ENCODE results near the gene GNAQ. TPM values are rescaled to one million over a fixed set of nuclear protein-coding genes. Genes with fewer than 3 reads are reported as not detected.

Gene GNAQ
- total RNA-seq, 1 experiment from 2014 or later, result 0.51 TPM

- Histone ChIP-seq H3K9ac (ENCODE audit: low read length) (no peak overlapping the region), H3K4me2 (ENCODE audit: low read length) (no peak overlapping the region), H3F3A (ENCODE audit: low read length, unreplicated experiment) (no peaks in the 10 kb centered on the region), H2AFZ (ENCODE audit: low read length) (no peak overlapping the region), H3K79me2 (ENCODE audit: low read length) (no peaks in the 10 kb centered on the region), H3K36me3 (ENCODE audit: low read depth, low read length) (no peaks in the 10 kb centered on the region), H3K27me3 (ENCODE audit: low read length) (no peaks in the 10 kb centered on the region), H4K20me1 (ENCODE audit: low read length) (no peaks in the 10 kb centered on the region), H3K4me3 (ENCODE audit: low read length) (no peak overlapping the region), H3K9me3 (ENCODE audit: low read length) (no peaks in the 10 kb centered on the region), H3K27ac (ENCODE audit: low read length) (no peak overlapping the region), H3K9me2 (replicated peaks; ENCODE audit: low read length) (no peaks in the 10 kb centered on the region), H3K4me1 (ENCODE audit: insufficient read depth, low read length) (no peaks in the 10 kb centered on the region)
- TF ChIP-seq CTCF (conservative IDR thresholded peaks at IDR 0.05; ENCODE audit: low read depth, low read length) (no peak), EZH2 (IDR thresholded peaks at IDR 0.05; ENCODE audit: low read length, unreplicated experiment) (no peak), EZH2phosphoT487 (IDR thresholded peaks at IDR 0.05; ENCODE audit: borderline replicate concordance, low read length) (no peak)
- ATAC-seq (no peak), DNase-seq (no peak)
- intact Hi-C loops (cut with micrococcal nuclease), result no loop called here
- CTCF ChIA-PET, result no interaction called here
- no TSS peak for BruUV-seq (replicated peaks)
- POLR2A ChIA-PET (ENCODE audit: unreplicated experiment), result no interaction called here
Observed at GRCh38 chr9:77877976-77878375, 153.6 kb downstream of the GNAQ start.

GRCh38 chr9:77876590-77876989 lies 155.0 kb downstream of the GNAQ start:
- ATAC-seq (no peak), DNase-seq (no peak)
- intact Hi-C loops (cut with micrococcal nuclease), result no loop called here
- Histone ChIP-seq H3K9ac (ENCODE audit: low read length) (no peak overlapping the region), H3F3A (ENCODE audit: low read length, unreplicated experiment) (no peaks in the 10 kb centered on the region), H3K9me3 (ENCODE audit: low read length) (no peaks in the 10 kb centered on the region), H3K4me1 (ENCODE audit: insufficient read depth, low read length) (no peaks in the 10 kb centered on the region), H3K27ac (ENCODE audit: low read length) (no peak overlapping the region), H3K4me2 (ENCODE audit: low read length) (no peak overlapping the region), H3K9me2 (replicated peaks; ENCODE audit: low read length) (no peaks in the 10 kb centered on the region), H2AFZ (ENCODE audit: low read length) (no peak overlapping the region), H3K27me3 (ENCODE audit: low read length) (no peaks in the 10 kb centered on the region), H3K79me2 (ENCODE audit: low read length) (no peaks in the 10 kb centered on the region), H3K36me3 (ENCODE audit: low read depth, low read length) (no peaks in the 10 kb centered on the region), H3K4me3 (ENCODE audit: low read length) (no peak overlapping the region), H4K20me1 (ENCODE audit: low read length) (no peaks in the 10 kb centered on the region)
- ChIA-PET CTCF (no interaction called here), POLR2A (ENCODE audit: unreplicated experiment) (no interaction called here)
- BruUV-seq (replicated peaks), result no TSS peak
- TF ChIP-seq EZH2 (IDR thresholded peaks at IDR 0.05; ENCODE audit: low read length, unreplicated experiment) (no peak), EZH2phosphoT487 (IDR thresholded peaks at IDR 0.05; ENCODE audit: borderline replicate concordance, low read length) (no peak), CTCF (conservative IDR thresholded peaks at IDR 0.05; ENCODE audit: low read depth, low read length) (no peak)

- intact Hi-C loops (cut with micrococcal nuclease), result no loop called here
- H3K4me1 ChIP-seq (ENCODE audit: insufficient read depth, low read length), result no peaks in the 10 kb centered on the region
- no peaks in the 10 kb centered on the region for H3K9me3 ChIP-seq (ENCODE audit: low read length)
- TF ChIP-seq EZH2 (IDR thresholded peaks at IDR 0.05; ENCODE audit: low read length, unreplicated experiment) (no peak), CTCF (conservative IDR thresholded peaks at IDR 0.05; ENCODE audit: low read depth, low read length) (no peak), EZH2phosphoT487 (IDR thresholded peaks at IDR 0.05; ENCODE audit: borderline replicate concordance, low read length) (no peak)
- no peaks in the 10 kb centered on the region for H3K27me3 ChIP-seq (ENCODE audit: low read length)
- no peaks in the 10 kb centered on the region for H3F3A ChIP-seq (ENCODE audit: low read length, unreplicated experiment)
- H3K4me3 ChIP-seq (ENCODE audit: low read length), result no peak overlapping the region
- DNase-seq (no peak), ATAC-seq (no peak)
- ChIA-PET POLR2A (ENCODE audit: unreplicated experiment) (no interaction called here), CTCF (no interaction called here)
- H3K36me3 ChIP-seq (ENCODE audit: low read depth, low read length), result no peaks in the 10 kb centered on the region
- no peaks in the 10 kb centered on the region for H3K9me2 ChIP-seq (replicated peaks; ENCODE audit: low read length)
- no peak overlapping the region for H3K9ac ChIP-seq (ENCODE audit: low read length)
- BruUV-seq (replicated peaks), result no TSS peak
- no peak overlapping the region for H3K4me2 ChIP-seq (ENCODE audit: low read length)
- no peaks in the 10 kb centered on the region for H3K79me2 ChIP-seq (ENCODE audit: low read length)
- no peak overlapping the region for H3K27ac ChIP-seq (ENCODE audit: low read length)
- H2AFZ ChIP-seq (ENCODE audit: low read length), result no peak overlapping the region
- no peaks in the 10 kb centered on the region for H4K20me1 ChIP-seq (ENCODE audit: low read length)
Observed at GRCh38 chr9:77876091-77876490, 155.5 kb downstream of the GNAQ start.
